Stimulated activated CD8-positive, alpha-beta memory T cell treated with anti-CD3 and anti-CD28 coated beads, Interleukin-7, amount 100 ng/mL, for 1 hour (primary cell): ENCODE data around the gene CLIC5.

ENCODE experiments used
- DNase-seq, 2 donors: peaks; one replicate each; pipeline ENCODE4 v3.0.0-alpha.2; 2020; ENCODE audit warnings: low read depth in 2 of 2

Gene CLIC5

GRCh38 chr6:45997875-45998506 is 17.7 kb downstream of the CLIC5 start:
- no peak for DNase-seq

- no peak for DNase-seq
Measured at GRCh38 chr6:45991189-45991588, 24.5 kb downstream of the CLIC5 start.

GRCh38 chr6:45990162-45990561 is 25.5 kb downstream of the CLIC5 start:
- no peak for DNase-seq

GRCh38 chr6:45988635-45989034 is 27.0 kb downstream of the CLIC5 start:
- DNase-seq, result no peak

- no peak for DNase-seq
Measured at GRCh38 chr6:45987856-45988255, 27.8 kb downstream of the CLIC5 start.

- DNase-seq, result no peak
Measured at GRCh38 chr6:45986746-45987274, 28.9 kb downstream of the CLIC5 start.

- DNase-seq, result no peak
Measured at GRCh38 chr6:45984788-45985425, 30.8 kb downstream of the CLIC5 start.

- no peak for DNase-seq
Measured at GRCh38 chr6:45984347-45984746, 31.3 kb downstream of the CLIC5 start.

GRCh38 chr6:45983062-45983461 is 32.6 kb downstream of the CLIC5 start:
- no peak for DNase-seq

- no peak for DNase-seq
Measured at GRCh38 chr6:45982280-45983036, 33.2 kb downstream of the CLIC5 start.

- no peak for DNase-seq
Measured at GRCh38 chr6:45981046-45981445, 34.6 kb downstream of the CLIC5 start.

GRCh38 chr6:45979311-45979710 is 36.3 kb downstream of the CLIC5 start:
- no peak for DNase-seq

- no peak for DNase-seq
Measured at GRCh38 chr6:45974596-45974995, 41.1 kb downstream of the CLIC5 start.

- DNase-seq, result no peak
Measured at GRCh38 chr6:45972795-45973503, 42.7 kb downstream of the CLIC5 start.

- DNase-seq, result no peak
Measured at GRCh38 chr6:45971287-45971686, 44.4 kb downstream of the CLIC5 start.

GRCh38 chr6:45970326-45970725 is 45.3 kb downstream of the CLIC5 start:
- no peak for DNase-seq

GRCh38 chr6:45969883-45970282 is 45.8 kb downstream of the CLIC5 start:
- no peak for DNase-seq

- no peak for DNase-seq
Measured at GRCh38 chr6:45969026-45969425, 46.6 kb downstream of the CLIC5 start.

- DNase-seq, result no peak
Measured at GRCh38 chr6:45967363-45967762, 48.3 kb downstream of the CLIC5 start.

GRCh38 chr6:45966797-45967196 is 48.9 kb downstream of the CLIC5 start:
- DNase-seq, result no peak

GRCh38 chr6:45966340-45966739 is 49.3 kb downstream of the CLIC5 start:
- no peak for DNase-seq

GRCh38 chr6:45965792-45966191 is 49.9 kb downstream of the CLIC5 start:
- DNase-seq, result no peak
